Caco-2 (cell line): ENCODE results near the gene KIAA2012. TPM values are rescaled to one million over a fixed set of nuclear protein-coding genes. Genes with fewer than 3 reads are reported as not detected.

Experiments used
- BruUV-seq: library from RNA; stranded (reverse); fragments of 400-500 nt; replicated peaks from 2 replicates; lab custom pipeline; 2021; lab: Mats Ljungman, UMichigan
- CTCF ChIA-PET: fragments of 300-600 bp; sonication (Branson Sonifier 250); formaldehyde crosslinking; loops from one replicate; lab custom pipeline; 2022; ENCODE audit warnings: antibody characterized with exemption; lab: Charles Lee
- POLR2A ChIA-PET: fragments of 300-600 bp; sonication (Branson Sonifier 250); formaldehyde crosslinking; loops from one replicate; lab custom pipeline; 2022; ENCODE audit warnings: antibody characterized with exemption; lab: Charles Lee
- DNase-seq, 2 experiments: peaks; one replicate each; pipeline versions ENCODE4 v3.0.0 to v3.0.0-alpha.2; 2020 to 2022
- H3K27me3 ChIP-seq: replicated peaks from 2 replicates; pipeline ENCODE4 v1.6.0; 2011; ENCODE audit warnings: low read length; ENCODE audit not compliant: control insufficient read depth, insufficient read depth
- H3K36me3 ChIP-seq: 2 replicates; pipeline ENCODE4 v1.5.1; 2011; ENCODE audit warnings: low read length; ENCODE audit not compliant: control insufficient read depth, insufficient read depth
- H3K4me1 ChIP-seq: fragments of 250-450 bp; sonication (Bioruptor Pico); 2 replicates; pipeline ENCODE4 v1.5.1; 2020; ENCODE audit warnings: mild to moderate bottlenecking
- H3K4me3 ChIP-seq: 2 replicates; pipeline ENCODE4 v1.5.1; 2011; ENCODE audit warnings: low read depth, mild to moderate bottlenecking, control low read depth, low read length
- H3K9me3 ChIP-seq: fragments of 250-450 bp; sonication (Bioruptor Pico); 2 replicates; pipeline ENCODE4 v1.5.1; 2020; ENCODE audit warnings: mild to moderate bottlenecking, moderate library complexity
- H3K27ac Mint-ChIP-seq: one replicate; pipeline ENCODE4 v1.8.0; 2022; ENCODE audit warnings: mixed read lengths; ENCODE audit not compliant: unreplicated experiment
- H3K27me3 Mint-ChIP-seq: one replicate; pipeline ENCODE4 v1.8.0; 2022; ENCODE audit warnings: mixed read lengths; ENCODE audit not compliant: insufficient read depth, unreplicated experiment
- H3K36me3 Mint-ChIP-seq: one replicate; pipeline ENCODE4 v1.8.0; 2022; ENCODE audit warnings: mild to moderate bottlenecking, mixed read lengths; ENCODE audit not compliant: insufficient read depth, unreplicated experiment
- H3K4me1 Mint-ChIP-seq: one replicate; pipeline ENCODE4 v1.8.0; 2022; ENCODE audit warnings: low read depth, mixed read lengths; ENCODE audit not compliant: unreplicated experiment
- H3K4me3 Mint-ChIP-seq: one replicate; pipeline ENCODE4 v1.8.0; 2022; ENCODE audit warnings: mild to moderate bottlenecking, moderate library complexity, mixed read lengths; ENCODE audit not compliant: unreplicated experiment
- H3K9me3 Mint-ChIP-seq: one replicate; pipeline ENCODE4 v1.8.0; 2022; ENCODE audit warnings: mixed read lengths; ENCODE audit not compliant: unreplicated experiment
- CTCF ChIP-seq, 2 experiments: fragments of 200-600 bp in 1 of 2; IDR thresholded peaks; 1 replicate in 1 of 2; 2 replicates in 1 of 2; pipeline versions ENCODE4 v1.5.1 to v1.8.0; 2011 to 2022; ENCODE audit warnings: antibody characterized with exemption in 1 of 2, control low read depth in 1 of 2, inconsistent platforms in 1 of 2, low read depth in 1 of 2, low read length in 1 of 2, mild to moderate bottlenecking in 1 of 2, moderate library complexity in 1 of 2; ENCODE audit not compliant: insufficient read depth in 1 of 2, severe bottlenecking in 1 of 2, unreplicated experiment in 1 of 2
- intact Hi-C: fragments of 100-400 bp; cut with micrococcal nuclease; formaldehyde crosslinking; loops from one replicate; pipeline ENCODE4 v1.10.0; 2022; ENCODE audit not compliant: unreplicated experiment
- total RNA-seq: library from RNA; stranded (reverse); gene quantifications from 2 replicates; pipeline ENCODE4 v1.2.3, GENCODE V29; 2022

Gene KIAA2012
- total RNA-seq, 1 experiment from 2014 or later: 0.27 TPM

- Histone ChIP-seq H3K4me1 (0 out of 2 replicates have a peak, but pooled peaks cover 4% of the 10 kb centered on the region), H3K36me3 (no peaks in the 10 kb centered on the region), H3K9me3 (no peaks in the 10 kb centered on the region), H3K4me3 (no peak overlapping the region), H3K27me3 (no peaks in the 10 kb centered on the region)
- TF ChIP-seq CTCF (IDR thresholded peaks at IDR 0.05; ENCODE audit: insufficient read depth in 1 of 2, low read depth in 1 of 2, low read length in 1 of 2, severe bottlenecking in 1 of 2, unreplicated experiment in 1 of 2): no peak
- ChIA-PET POLR2A (no interaction called here), CTCF (no interaction called here)
- Mint-ChIP-seq H3K4me3 (no peak overlapping the region), H3K27me3 (no peaks in the 10 kb centered on the region), H3K27ac (no peak overlapping the region), H3K36me3 (no peaks in the 10 kb centered on the region), H3K9me3 (no peaks in the 10 kb centered on the region), H3K4me1 (peaks cover 5% of the 10 kb centered on the region)
- intact Hi-C loops: no loop called here
- no peak for DNase-seq
- BruUV-seq: no TSS peak
These were observed 111.5 kb downstream of the KIAA2012 start for GRCh38 chr2:202184557-202184956.

GRCh38 chr2:202185156-202185555, 112.1 kb downstream of the KIAA2012 start:
- no peaks in the 10 kb centered on the region for H3K9me3 ChIP-seq
- no peaks in the 10 kb centered on the region for H3K36me3 ChIP-seq
- no peak for TF ChIP-seq CTCF (IDR thresholded peaks at IDR 0.05; ENCODE audit: insufficient read depth in 1 of 2, low read depth in 1 of 2, low read length in 1 of 2, severe bottlenecking in 1 of 2, unreplicated experiment in 1 of 2)
- Mint-ChIP-seq H3K9me3 (no peaks in the 10 kb centered on the region), H3K4me3 (no peak overlapping the region), H3K4me1 (peaks cover 5% of the 10 kb centered on the region), H3K27ac (no peak overlapping the region), H3K36me3 (no peaks in the 10 kb centered on the region), H3K27me3 (no peaks in the 10 kb centered on the region)
- BruUV-seq: no TSS peak
- H3K27me3 ChIP-seq: no peaks in the 10 kb centered on the region
- 0 out of 2 replicates have a peak, but pooled peaks cover 4% of the 10 kb centered on the region for H3K4me1 ChIP-seq
- intact Hi-C loops: no loop called here
- ChIA-PET CTCF (no interaction called here), POLR2A (no interaction called here)
- no peak for DNase-seq
- H3K4me3 ChIP-seq: no peak overlapping the region

- no peak for TF ChIP-seq CTCF (IDR thresholded peaks at IDR 0.05; ENCODE audit: insufficient read depth in 1 of 2, low read depth in 1 of 2, low read length in 1 of 2, severe bottlenecking in 1 of 2, unreplicated experiment in 1 of 2)
- H3K4me3 Mint-ChIP-seq: no peak overlapping the region
- CTCF ChIA-PET: no interaction called here
- no peaks in the 10 kb centered on the region for H3K36me3 Mint-ChIP-seq
- BruUV-seq: no TSS peak
- H3K4me3 ChIP-seq: no peak overlapping the region
- no peaks in the 10 kb centered on the region for H3K27me3 ChIP-seq
- 0 out of 2 replicates have a peak, but pooled peaks cover 4% of the 10 kb centered on the region for H3K4me1 ChIP-seq
- H3K27ac Mint-ChIP-seq: no peak overlapping the region
- peaks cover 5% of the 10 kb centered on the region for H3K4me1 Mint-ChIP-seq
- H3K27me3 Mint-ChIP-seq: no peaks in the 10 kb centered on the region
- H3K9me3 Mint-ChIP-seq: no peaks in the 10 kb centered on the region
- POLR2A ChIA-PET: no interaction called here
- no peaks in the 10 kb centered on the region for H3K9me3 ChIP-seq
- H3K36me3 ChIP-seq: no peaks in the 10 kb centered on the region
- intact Hi-C loops: no loop called here
- no peak for DNase-seq
These were observed 113.7 kb downstream of the KIAA2012 start for GRCh38 chr2:202186641-202187202.
